ENCODE results near the gene FBF1. TPM values are rescaled to one million over a fixed set of nuclear protein-coding genes. Genes with fewer than 3 reads are reported as not detected.

The FBF1 gene
- total RNA-seq, 1 experiment from 2014 or later: 22.8 TPM

DNA sequence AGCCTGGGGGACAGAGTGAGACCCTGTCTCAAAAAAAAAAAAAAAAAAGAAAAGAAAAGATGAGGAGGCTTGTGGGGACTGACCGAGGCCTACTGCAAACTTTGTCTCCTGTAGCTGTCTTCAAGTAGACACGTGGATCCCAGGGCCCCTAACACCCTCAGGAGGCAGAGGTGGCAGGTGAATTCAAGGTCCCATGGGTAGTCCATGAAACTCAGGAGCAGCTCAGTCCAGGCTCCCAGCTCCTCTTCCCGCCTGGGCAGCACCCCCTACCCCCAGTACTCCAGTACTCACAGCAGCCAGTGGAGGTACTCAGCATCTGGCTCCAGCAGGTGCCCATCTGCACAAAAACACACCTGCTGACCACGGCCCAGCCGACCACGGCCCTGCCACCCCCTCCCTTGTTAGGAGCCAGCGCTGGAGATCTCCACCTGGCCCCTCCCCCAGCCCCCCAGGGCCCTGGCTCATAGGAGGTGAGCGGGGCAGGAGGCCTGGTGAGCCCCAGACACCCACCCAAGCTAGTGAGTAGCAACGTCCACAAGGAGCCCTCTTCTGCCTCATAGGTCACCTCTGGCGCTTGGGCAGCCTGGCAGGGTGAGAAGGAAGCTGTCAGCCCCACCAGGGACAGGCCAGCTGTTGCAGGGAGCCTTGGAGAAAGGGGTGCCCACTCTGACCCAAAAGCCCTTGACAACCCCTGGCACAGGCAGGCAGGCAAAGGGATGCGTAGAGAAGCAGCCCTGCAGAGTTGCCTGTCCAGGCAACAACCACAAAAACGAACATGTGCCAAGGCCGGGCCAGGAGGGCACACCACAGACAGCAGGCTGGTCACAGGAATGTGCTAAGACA lies 39.9 kb downstream of the FBF1 start (continued):
- TF ChIP-seq SP1 (IDR thresholded peaks at IDR 0.05; ENCODE audit: low read depth) (no peak), SRF (IDR thresholded peaks at IDR 0.05; ENCODE audit: low read depth) (no peak), CBX3 (IDR thresholded peaks at IDR 0.05; ENCODE audit: low read depth) (no peak), SIN3A (IDR thresholded peaks at IDR 0.05; ENCODE audit: low read depth) (no peak)
- TF ChIP-seq, protein P1, sequence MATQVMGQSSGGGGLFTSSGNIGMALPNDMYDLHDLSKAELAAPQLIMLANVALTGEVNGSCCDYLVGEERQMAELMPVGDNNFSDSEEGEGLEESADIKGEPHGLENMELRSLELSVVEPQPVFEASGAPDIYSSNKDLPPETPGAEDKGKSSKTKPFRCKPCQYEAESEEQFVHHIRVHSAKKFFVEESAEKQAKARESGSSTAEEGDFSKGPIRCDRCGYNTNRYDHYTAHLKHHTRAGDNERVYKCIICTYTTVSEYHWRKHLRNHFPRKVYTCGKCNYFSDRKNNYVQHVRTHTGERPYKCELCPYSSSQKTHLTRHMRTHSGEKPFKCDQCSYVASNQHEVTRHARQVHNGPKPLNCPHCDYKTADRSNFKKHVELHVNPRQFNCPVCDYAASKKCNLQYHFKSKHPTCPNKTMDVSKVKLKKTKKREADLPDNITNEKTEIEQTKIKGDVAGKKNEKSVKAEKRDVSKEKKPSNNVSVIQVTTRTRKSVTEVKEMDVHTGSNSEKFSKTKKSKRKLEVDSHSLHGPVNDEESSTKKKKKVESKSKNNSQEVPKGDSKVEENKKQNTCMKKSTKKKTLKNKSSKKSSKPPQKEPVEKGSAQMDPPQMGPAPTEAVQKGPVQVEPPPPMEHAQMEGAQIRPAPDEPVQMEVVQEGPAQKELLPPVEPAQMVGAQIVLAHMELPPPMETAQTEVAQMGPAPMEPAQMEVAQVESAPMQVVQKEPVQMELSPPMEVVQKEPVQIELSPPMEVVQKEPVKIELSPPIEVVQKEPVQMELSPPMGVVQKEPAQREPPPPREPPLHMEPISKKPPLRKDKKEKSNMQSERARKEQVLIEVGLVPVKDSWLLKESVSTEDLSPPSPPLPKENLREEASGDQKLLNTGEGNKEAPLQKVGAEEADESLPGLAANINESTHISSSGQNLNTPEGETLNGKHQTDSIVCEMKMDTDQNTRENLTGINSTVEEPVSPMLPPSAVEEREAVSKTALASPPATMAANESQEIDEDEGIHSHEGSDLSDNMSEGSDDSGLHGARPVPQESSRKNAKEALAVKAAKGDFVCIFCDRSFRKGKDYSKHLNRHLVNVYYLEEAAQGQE (IDR thresholded peaks at IDR 0.05; ENCODE audit: low read depth): no peak

DNA sequence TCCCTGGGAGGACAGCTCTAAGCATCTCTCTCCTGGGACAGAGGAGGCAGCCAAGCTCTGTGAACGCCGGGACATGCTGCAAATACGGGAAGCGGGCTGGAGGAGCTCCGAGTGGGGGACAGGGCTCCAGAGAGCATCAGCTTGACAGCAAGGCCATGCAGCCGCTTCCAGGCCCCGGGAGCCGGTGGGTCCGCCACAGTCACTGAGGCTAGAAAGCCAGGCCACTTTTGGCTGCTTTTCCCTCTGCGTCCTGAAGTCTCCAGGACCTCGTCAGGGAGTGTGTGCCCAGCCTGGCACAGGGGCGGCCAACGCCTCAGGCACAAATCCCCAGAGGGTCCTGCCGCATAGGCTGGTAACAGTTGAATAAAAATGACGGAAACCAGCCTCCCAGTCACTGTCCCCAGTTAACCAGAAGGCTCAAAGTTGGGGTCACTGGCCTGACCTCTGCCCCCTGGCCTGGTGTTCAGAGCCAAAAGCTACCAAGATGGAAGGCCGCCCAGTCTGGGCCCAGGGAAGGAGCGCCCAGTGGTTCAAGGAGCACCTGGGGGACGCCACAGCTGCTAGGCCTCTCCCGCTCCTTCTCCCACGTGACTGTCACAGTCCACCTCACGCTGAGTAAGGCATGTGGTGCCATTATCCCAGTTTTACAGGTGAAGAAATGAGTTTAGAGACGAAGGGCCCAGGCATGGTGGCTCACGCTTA lies 40.9 kb downstream of the FBF1 start:
- ChIA-PET CTCF (no interaction called here), POLR2A (no interaction called here), RAD21 (ENCODE audit: low non-redundant PET in 1 of 2, low total read pairs in 2 of 2, uncharacterized antibody in 2 of 2, unreplicated experiment in 2 of 2) (no interaction called here)
- Histone ChIP-seq H3K9me2 (ENCODE audit: insufficient read depth) (no peaks in the 10 kb centered on the region), H3K9ac (ENCODE audit: low read length) (no peak overlapping the region), H3K27ac (ENCODE audit: low read depth, low read length) (no peak overlapping the region), H3K4me3 (replicated peaks in 1 of 2; ENCODE audit: low read depth in 1 of 2, low read length in 2 of 2) (no peak overlapping the region), H3K4me2 (ENCODE audit: low read length) (no peak overlapping the region), H2AFZ (ENCODE audit: low read depth, low read length, poor library complexity, severe bottlenecking) (no peak overlapping the region), H3K9me3 (ENCODE audit: control insufficient read depth in 1 of 2, insufficient read depth in 1 of 2, low read depth in 1 of 2, low read length in 2 of 2) (no peaks in the 10 kb centered on the region), H3K4me1 (ENCODE audit: control insufficient read depth in 1 of 2, insufficient read depth in 2 of 2, low read length in 2 of 2) (peaks cover 21 to 30% of the 10 kb centered on the region in 2 experiments), H3K27me3 (ENCODE audit: insufficient read depth, low read length) (no peaks in the 10 kb centered on the region), H4K20me1 (ENCODE audit: insufficient read depth) (no peaks in the 10 kb centered on the region), H3K36me3 (ENCODE audit: control insufficient read depth in 1 of 2, insufficient read depth in 2 of 2, low read length in 2 of 2) (peaks cover 24 to 40% of the 10 kb centered on the region in 2 experiments), H3K79me2 (ENCODE audit: insufficient read depth, low read length) (peaks cover 43% of the 10 kb centered on the region)
- DNase-seq (ENCODE audit: low read depth, low spot score) (no peak), ATAC-seq (no peak)
- BruUV-seq (replicated peaks): no TSS peak
- intact Hi-C loops (cut with micrococcal nuclease): loop anchor here (10.0 kb wide), 1 partner anchor 205 kb away; the partner anchor contains the start of gene EXOC7
- TF ChIP-seq POLR2AphosphoS5 (IDR thresholded peaks at IDR 0.05; ENCODE audit: low read depth, low read length) (no peak; the same call in 1 of the 2 replicates), SIN3A (IDR thresholded peaks at IDR 0.05; ENCODE audit: low read depth) (no peak), EZH2 (IDR thresholded peaks at IDR 0.05) (no peak), ZNF274 (IDR thresholded peaks at IDR 0.05; ENCODE audit: low read depth, low read length) (no peak), YY1 (IDR thresholded peaks at IDR 0.05; ENCODE audit: extremely low read depth, insufficient replicate concordance, low read depth, low read length) (no peak), TCF7L2 (IDR thresholded peaks at IDR 0.05; ENCODE audit: borderline replicate concordance, extremely low read depth, insufficient read depth, insufficient read length) (no peak)
- TF ChIP-seq, protein P1 (IDR thresholded peaks at IDR 0.05; ENCODE audit: low read depth): no peak
- TF ChIP-seq, protein P2, sequence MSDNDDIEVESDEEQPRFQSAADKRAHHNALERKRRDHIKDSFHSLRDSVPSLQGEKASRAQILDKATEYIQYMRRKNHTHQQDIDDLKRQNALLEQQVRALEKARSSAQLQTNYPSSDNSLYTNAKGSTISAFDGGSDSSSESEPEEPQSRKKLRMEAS (IDR thresholded peaks at IDR 0.05): no peak
- TF ChIP-seq, protein P3, sequence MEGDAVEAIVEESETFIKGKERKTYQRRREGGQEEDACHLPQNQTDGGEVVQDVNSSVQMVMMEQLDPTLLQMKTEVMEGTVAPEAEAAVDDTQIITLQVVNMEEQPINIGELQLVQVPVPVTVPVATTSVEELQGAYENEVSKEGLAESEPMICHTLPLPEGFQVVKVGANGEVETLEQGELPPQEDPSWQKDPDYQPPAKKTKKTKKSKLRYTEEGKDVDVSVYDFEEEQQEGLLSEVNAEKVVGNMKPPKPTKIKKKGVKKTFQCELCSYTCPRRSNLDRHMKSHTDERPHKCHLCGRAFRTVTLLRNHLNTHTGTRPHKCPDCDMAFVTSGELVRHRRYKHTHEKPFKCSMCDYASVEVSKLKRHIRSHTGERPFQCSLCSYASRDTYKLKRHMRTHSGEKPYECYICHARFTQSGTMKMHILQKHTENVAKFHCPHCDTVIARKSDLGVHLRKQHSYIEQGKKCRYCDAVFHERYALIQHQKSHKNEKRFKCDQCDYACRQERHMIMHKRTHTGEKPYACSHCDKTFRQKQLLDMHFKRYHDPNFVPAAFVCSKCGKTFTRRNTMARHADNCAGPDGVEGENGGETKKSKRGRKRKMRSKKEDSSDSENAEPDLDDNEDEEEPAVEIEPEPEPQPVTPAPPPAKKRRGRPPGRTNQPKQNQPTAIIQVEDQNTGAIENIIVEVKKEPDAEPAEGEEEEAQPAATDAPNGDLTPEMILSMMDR (IDR thresholded peaks at IDR 0.05 in 2 of 3, conservative IDR thresholded peaks at IDR 0.05 in 1 of 3; ENCODE audit: borderline replicate concordance in 1 of 3, insufficient read depth in 1 of 3, low read depth in 2 of 3, low read length in 2 of 3): no peak

Measured in HCT116 (cell line).